GM18498 (cell line): ENCODE results near the gene HOXA1.

Source experiments
- ATAC-seq: cut with Tn5 transposase; IDR thresholded peaks from one replicate; pipeline ENCODE4 v1.9.1; 2021; ENCODE audit warnings: mild to moderate bottlenecking, moderate library complexity; ENCODE audit not compliant: unreplicated experiment

HOXA1 gene

DNA sequence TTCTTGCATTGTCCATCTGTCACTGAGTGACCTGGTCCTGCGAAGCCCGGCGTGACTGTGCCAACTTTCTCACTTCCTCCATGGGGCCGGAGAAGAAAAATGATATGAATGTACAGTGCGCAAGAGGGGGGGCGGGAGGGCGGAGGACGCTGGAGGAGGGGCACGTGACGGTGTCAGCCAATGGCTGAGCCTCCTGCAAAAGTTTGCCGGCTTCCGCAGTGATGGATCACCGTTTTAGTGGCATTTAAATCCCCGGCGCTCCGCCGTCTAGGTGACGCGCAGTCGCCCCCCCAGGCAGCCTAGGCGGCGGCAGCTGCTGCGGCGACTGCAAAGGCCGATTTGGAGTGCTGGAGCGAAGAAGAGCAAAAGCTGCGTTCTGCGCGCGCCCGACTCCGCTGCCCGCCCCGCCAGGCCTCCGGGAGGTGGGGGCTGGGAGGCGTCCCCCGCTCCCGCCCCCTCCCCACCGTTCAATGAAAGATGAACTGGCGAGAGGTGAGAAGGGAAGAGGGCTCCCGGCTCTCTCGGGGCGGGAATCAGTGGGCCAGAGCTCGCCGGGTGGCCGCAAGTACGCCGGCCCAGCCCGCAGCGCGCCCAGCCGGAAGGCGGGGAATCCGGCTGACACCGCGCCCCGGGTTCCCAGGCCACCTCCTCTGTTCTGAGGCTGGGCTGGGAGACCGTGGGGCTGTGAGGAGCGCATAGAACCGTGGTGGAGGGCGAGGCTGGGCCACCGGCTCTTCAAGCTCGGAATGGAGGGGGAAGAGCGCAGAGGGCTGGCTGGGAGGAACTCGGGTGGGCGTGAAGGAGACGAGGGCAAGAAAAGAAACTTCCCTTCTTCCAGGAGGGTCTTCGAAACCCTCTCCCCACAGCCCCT, at the start of gene HOXA1:
Gene HOXA1 (minus strand): TSS at position 104 of the 871 bp plus-strand sequence. CDS start 88 bp downstream, at position 16.
- ATAC-seq = peak; percentile 92

DNA sequence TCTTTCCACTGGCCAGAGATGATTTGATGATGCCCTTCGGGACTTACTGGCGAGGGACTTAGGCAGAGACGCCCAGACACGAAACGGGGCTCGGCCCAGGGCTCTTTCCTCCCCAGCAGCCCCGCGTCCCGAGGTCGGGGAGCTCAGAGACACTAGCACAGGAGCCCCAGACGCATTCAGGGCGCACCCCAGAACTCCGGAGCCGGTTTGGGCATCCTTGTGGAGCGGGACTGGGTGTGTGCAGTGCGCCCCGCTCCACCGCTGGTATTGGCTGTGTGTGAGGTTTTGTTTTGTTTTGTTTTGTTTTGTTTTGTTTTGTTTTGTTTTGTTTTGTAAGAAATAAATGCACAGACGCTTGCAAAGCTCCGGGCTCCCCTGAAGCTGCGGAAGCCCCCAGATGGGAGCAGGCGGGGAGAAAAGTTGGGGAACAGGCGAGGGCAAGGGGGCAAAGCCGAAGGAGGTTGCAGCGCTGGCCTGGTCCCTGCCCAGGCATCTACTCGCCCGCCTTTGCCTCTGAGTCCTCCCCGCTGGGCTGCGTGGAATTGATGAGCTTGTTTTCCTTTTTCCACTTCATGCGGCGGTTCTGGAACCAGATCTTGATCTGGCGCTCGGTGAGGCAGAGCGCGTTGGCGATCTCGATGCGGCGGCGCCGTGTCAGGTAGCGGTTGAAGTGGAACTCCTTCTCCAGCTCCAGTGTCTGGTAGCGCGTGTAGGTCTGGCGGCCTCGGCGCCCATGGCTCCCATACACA, 49.5 kb upstream of the HOXA1 start:
- ATAC-seq = no peak

DNA sequence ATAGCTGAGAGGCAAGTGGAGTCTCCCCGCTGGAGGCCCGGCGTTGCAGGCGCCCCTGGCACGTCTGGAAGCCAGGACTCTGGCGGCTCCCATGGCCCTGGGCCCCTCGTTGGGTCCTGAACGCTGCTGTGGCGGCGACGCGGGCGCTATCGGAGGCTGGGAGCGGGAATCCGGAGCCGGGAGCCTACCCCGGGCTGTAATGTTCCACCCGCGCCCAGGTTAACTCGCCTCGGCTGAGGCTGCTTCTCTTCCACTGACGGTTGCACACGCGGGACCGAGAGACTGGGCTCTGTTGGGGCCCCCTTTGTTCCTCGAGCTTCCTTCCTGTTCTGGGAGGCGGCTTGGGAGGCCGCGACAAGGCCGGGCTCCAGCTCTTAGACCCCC, 49.0 kb upstream of the HOXA1 start:
- no peak for ATAC-seq

DNA sequence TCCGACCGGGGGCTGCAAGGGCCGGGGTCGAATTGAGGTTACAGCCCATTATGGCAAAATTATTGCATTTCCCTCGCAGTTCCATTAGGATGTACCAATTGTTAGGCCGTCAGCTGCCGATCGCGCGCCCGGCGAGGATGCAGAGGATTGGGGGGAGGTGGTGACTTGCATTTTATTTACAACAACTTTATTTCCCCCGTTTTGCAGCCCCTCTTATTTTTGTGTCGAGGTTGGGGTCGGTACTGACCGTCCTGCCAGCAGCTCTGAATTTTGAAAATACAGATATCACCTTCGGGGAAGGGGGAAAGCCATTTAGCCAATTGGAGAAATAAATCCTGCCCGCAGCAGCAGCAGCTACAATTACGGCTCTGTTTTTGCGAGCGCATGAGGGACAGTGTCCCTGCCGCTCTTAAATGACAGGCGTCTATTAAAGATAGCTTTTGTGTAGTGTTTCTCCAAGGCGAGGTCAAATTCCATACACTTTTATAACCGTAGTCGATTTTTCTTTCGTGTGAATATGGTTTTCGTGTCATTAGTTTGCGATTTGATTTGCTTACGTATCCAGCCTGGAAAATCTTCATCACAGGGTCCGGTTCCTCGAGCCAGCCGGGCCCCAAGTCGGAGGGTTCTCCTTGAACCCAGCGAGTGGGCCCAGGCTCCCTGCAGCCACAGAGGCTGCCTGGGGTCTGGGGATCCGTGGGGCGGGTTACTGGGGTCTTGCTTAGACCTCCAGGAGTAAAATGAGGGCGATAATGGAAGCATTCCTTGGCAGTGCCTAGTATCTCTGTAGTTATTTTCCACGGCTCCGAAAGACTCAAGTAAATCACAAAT, 48.4 kb upstream of the HOXA1 start:
- ATAC-seq = no peak

DNA sequence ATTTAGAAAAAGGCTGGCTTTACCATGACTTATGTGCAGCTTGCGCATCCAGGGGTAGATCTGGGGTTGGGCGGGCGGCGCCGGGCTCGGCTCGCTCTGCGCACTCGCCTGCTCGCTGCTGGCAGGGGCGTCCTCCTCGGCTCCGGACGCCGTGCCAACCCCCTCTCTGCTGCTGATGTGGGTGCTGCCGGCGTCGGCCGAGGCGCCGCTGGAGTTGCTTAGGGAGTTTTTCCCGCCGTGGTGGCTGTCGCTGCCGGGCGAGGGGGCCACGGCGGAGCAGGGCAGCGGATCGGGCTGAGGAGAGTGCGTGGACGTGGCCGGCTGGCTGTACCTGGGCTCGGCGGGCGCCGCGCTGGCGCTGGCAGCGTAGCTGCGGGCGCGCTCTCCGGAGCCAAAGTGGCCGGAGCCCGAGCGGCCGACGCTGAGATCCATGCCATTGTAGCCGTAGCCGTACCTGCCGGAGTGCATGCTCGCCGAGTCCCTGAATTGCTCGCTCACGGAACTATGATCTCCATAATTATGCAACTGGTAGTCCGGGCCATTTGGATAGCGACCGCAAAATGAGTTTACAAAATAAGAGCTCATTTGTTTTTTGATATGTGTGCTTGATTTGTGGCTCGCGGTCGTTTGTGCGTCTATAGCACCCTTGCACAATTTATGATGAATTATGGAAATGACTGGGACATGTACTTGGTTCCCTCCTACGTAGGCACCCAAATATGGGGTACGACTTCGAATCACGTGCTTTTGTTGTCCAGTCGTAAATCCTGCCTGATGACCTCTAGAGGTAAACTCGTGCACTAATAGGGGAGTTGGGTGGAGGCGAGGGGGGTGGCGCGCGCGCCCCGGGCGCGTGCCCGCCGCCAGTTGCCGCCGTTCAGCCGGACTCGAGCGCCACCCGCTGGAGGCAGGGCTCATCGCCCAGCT, 47.5 kb upstream of the HOXA1 start, which contains the start of gene HOXA5:
Gene HOXA5 (minus strand): TSS at position 659 of the 927 bp plus-strand sequence. CDS start 74 bp downstream, at position 585.
- ATAC-seq = no peak

DNA sequence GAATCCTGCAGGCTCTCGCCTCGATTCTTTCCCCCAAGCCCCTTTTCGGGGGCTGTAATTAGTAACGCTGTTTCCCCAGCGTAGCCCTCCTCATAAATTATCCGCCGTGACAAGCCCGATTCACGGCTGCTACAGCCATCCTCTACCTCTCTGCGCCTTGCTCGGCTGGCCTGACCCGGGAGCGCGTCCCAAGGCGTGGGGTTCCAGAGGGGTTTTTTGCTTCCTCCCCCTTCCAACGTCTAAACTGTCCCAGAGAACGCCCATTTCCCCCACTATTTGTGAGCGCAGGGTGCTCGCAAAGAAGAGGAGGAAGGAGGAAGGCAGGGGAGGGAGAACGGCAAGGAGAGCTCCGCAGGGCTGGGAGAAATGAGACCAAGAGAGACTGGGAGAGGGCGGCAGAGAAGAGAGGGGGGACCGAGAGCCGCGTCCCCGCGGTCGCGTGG, 46.8 kb upstream of the HOXA1 start:
- ATAC-seq = no peak

DNA sequence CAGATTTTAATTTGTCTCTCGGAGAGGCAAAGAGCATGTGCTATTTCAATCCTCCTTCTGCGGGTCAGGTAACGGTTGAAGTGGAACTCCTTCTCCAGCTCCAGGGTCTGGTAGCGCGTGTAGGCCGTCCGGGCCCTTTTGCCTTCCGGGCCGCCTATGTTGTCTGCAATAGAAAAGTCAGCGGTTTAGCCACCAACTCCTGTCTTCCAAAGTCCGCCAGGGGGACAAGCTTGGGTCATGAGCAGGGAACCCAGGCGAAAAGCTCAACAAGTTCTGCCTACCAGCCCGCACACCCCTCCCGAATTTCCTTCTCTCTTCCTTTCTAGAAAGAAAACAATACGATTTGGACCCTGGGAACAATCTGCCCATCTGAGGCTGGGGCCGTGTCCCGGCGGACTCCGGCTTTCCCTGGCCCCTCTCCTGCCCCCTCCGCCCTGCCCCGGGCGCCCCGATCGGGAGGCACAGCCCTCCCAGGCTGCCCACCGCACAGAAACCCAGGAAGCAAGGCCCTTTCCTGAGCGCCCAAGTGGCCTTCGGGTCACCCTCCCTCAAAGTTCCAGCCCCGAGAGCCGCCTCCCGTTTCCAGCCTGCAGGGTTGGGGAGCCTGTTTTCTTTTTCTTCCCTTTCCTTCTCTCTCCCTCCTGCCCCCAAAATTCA, 46.3 kb upstream of the HOXA1 start:
- no peak for ATAC-seq

DNA sequence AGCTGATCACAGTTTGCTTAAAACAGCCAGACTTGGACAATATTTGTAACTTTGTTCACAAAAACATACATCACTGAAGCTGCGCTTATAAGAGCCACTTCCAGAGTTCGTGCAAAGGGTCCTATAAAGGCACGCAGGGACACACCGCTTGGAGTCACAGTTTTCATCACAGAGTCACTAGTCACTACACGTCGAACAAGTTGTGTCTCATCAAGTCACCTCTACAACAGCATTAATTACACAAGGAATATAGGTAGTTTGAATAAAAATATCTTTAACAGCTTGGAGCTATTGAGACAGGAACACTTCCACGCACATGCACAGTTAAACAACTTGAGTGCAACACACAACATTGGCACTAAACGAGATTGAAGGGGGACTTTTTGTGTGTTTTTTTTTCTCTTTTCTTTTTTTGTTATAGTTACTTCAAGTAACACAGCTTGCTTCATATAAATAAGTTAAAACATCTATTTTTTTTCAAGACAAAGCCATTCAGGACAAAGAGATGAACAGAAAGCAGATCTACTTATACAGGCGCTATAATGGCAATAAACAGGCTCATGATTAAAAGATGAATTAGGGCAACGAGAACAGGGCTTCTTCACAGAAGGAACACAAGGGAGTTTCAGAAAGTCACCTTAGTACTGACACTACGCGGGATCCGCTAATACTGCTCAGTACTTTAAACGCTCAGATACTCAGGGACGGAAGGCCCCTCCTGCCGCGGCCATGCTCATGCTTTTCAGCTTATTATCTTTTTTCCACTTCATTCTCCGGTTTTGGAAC, 45.5 kb upstream of the HOXA1 start:
- no peak for ATAC-seq

DNA sequence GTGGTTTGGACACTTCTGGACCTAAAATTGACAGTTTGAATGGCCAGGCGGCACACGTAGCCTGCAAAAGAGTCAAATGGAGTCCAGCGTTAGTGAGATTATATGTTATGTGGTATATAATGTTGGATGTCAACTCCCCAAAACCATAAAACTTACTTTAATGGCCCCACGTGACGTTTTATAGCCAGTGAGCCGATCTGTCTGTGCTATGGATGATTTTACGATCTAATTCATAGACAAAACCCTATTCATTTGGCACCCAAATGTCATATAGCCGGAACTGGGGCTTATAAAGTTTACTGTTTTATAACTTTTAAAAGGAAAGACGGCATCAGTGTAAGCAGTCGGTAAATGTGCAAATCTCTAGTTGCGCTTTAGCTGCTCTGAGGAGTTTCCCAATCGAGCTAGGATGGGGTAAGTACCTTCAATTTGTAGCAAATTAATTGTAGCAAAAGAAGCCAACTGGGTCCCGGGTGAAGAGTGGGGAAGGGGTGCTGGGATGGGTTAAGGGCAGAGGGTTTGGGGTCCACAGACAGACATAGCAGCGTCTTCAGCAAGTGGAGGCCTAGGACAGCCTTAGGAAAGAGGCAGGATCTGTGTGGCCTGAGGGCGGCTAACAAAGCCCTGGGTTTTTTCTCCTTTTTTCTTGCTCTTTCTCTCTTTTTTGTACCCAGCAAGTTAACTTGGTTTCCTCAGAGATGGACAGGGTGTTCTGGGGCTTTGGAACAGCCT, 44.5 kb upstream of the HOXA1 start:
- no peak for ATAC-seq

DNA sequence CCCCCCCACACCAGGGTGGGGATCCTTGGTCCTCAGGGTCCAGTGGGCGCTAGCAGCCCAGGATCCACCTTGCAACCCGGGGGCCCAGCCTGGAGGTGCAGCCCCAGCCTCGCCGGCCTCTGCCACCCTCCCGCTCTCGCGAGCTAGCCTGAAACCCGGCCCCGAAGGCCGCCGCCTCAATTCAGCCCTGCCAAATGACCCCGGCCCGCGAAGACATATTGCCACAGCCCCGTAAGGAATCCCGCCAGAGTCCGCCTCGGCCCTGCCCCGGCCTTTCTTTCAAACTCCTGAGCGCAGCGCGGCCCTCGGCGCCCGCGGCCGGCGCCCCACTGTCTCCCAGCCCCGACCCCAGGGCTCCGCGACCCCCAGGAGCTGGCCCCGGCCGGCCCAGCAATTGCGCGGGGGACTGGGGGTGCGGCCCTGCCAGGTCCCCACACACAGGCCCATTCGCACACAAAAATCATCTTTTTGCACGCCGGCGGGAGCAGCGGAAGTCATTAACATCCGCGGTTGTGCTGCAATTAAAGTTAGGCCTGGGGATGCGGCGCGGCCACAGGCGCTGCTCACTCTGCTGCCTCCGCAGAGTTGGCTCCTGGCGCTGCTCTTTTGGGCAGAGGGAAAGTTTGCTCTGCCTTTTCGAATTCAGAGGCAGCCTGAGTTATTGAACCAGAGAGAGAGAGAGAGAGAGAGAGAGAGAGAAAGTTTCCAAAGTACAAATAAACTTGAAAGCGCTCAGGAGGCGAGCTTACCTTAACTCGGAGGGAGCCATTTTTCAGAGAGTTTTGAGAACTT, 43.7 kb upstream of the HOXA1 start:
- ATAC-seq = no peak

DNA sequence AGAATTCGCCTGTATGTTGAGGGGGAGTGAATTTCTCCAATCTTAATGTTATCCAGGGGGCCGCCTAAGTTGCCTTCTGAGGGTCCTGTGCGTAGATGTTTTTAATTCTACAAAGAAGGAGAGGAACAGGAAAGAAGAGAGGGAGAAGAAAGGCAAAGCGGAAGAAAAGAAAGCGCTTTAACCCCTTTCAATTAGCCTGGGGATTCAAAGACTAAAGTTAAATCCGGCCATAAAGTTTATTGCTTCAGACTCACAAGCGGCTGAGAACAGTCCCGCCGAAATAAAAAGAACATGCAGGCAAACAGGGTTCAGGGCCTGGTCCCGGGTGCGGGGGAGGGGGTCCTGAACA, 43.2 kb upstream of the HOXA1 start:
- no peak for ATAC-seq

DNA sequence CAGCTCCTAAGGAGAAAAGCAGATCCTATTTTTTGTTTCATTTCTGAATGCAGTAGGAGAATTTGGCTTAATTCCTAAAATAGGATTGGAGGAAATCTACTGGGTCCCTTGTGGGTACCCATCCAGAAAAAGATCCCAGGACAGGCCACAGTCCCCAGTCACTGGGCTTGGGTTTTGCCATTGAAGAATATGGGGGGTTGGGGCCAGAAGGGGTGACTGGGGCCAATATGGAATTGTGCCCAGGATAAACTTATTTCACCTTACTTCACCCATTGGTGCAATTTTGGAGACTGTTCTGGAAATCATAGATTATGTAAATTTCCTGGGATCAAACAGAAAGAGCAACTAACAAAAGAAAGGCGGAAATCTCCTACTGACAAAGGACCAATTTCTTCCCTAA, 42.7 kb upstream of the HOXA1 start:
- ATAC-seq = no peak

DNA sequence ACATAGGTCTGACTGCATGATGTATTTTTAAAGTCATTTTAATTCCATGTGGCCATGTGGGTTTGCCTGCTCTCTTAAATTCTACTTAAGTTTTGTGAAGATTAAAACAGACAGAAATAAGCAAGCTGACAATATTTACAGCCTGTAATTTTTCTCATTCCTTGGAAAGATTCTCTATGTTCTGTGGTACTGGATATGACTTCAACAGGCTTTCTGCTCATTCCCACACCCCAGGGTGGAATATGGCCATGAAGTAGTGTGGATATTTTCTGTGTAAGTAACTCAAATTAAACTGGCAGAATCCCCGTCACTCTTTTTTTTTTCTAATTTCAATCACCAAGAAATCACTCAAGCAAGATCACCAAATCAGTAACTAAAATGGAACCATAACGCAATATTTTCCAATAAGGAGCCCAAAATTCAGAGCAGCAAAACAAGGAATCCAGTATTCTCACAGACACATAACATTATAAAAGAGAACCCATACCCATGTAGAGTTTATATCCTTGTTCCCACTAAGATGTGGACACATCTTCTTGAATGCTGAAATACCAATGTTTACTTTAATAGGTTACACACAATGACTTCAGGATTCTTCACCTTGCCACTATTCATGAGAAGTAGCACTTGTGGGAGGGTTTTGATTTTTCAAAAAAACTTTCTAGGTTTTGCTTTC, 42.0 kb upstream of the HOXA1 start:
- ATAC-seq = no peak

DNA sequence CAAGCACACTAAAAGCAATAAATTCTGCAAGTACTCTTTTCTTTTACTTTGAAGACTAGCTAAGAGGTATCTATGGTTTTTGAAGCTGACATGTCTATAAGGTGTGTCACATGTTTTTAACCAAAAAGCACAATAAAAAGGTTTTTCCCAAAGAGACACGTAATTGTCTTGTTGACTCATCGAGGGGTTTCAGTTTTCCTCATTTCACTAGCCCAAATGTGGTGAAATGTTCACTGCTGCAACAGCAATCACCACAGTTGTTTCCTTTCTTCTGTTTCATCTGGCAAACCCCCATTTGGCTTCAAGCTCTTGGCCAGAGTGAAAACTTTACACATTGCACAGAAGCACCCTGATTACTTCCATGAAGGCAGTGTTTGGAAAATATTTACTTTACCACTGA, 38.6 kb upstream of the HOXA1 start:
- no peak for ATAC-seq

DNA sequence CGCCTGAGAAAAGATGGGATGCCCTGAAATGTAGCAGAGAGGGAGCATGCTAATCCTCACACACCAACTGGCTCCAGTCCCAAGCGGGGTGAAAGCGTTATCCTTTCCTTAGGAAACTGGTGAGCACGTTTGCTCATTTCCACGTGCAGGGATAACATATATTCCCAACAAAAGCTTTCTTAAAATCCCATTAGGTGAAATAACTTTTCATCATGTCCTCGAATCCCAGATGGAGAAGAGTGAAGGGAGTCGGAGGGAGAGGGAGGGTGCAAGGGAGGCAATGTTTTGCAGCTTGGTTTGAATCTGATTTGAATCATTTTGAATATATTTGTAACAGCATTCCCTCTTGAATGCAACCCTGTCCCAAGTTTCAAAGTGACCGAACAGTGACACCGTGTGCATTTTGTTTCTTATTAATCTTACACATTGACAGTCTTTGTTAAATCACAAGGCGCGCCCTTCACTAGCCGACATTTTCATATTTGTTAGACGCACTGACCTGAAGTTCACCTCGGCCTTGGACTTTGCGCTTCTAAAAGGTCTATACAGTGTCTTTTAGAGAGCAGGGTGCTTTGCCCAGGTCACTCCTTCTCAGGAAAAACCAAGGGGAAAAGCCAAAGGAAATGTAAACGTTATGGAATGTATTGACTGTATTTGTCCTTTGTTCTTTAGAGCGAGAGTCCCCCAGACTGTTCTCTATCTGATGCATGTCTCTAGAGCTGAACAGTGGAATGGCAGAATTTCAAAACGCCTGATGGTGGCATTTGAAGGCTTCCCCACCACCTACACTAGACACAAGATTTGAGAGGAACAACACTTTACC, 37.8 kb upstream of the HOXA1 start:
- no peak for ATAC-seq

DNA sequence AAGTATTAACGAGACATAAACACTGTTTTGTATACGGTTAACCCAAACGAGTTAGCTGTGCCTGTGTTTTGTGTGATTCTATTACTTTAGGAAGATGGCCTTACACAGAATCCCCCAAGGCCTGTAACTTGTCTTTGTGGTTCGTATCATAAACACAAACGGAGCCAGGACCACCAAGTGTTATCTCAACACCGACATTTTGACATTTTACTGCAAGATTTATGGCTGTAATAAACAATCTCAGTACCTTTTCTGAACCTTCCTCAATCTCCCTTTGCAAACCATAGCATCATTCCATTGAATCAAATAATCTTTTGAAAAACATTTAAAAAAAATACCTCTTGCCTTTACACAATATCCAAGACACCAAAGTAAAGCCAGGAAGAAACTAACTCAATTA, 37.2 kb upstream of the HOXA1 start:
- ATAC-seq = no peak
